ENCODE measurements around the gene CHRNA1.

Gene CHRNA1

GRCh38 chr2:174760845-174761473, 3.3 kb downstream of the CHRNA1 start:
- DNase-seq (ENCODE audit: low read depth) = no peak

GRCh38 chr2:174759381-174760065, 4.7 kb downstream of the CHRNA1 start:
- no peak for DNase-seq (ENCODE audit: low read depth)

- DNase-seq (ENCODE audit: low read depth) = no peak
Observed at GRCh38 chr2:174756743-174757142, 7.5 kb downstream of the CHRNA1 start.

GRCh38 chr2:174753038-174753633, 11.1 kb downstream of the CHRNA1 start:
- peak; percentile 13 for DNase-seq (ENCODE audit: low read depth)

GRCh38 chr2:174752403-174753037, 11.8 kb downstream of the CHRNA1 start:
- no peak for DNase-seq (ENCODE audit: low read depth)

- peak; percentile 18 for DNase-seq (ENCODE audit: low read depth)
Observed at GRCh38 chr2:174750923-174751441, 13.3 kb downstream of the CHRNA1 start.

GRCh38 chr2:174749793-174750192, 14.5 kb downstream of the CHRNA1 start:
- DNase-seq (ENCODE audit: low read depth) = no peak

GRCh38 chr2:174748948-174749347, 15.3 kb downstream of the CHRNA1 start:
- peak; percentile 40 for DNase-seq (ENCODE audit: low read depth)

GRCh38 chr2:174745142-174745541, 19.1 kb downstream of the CHRNA1 start:
- no peak for DNase-seq (ENCODE audit: low read depth)

- DNase-seq (ENCODE audit: low read depth) = no peak
Observed at GRCh38 chr2:174744111-174744510, 20.2 kb downstream of the CHRNA1 start.

- no peak for DNase-seq (ENCODE audit: low read depth)
Observed at GRCh38 chr2:174740721-174741120, 23.6 kb downstream of the CHRNA1 start.

- DNase-seq (ENCODE audit: low read depth) = no peak
Observed at GRCh38 chr2:174738841-174739240, 25.4 kb downstream of the CHRNA1 start.

- no peak for DNase-seq (ENCODE audit: low read depth)
Observed at GRCh38 chr2:174731546-174731945, 32.7 kb downstream of the CHRNA1 start.

- DNase-seq (ENCODE audit: low read depth) = no peak
Observed at GRCh38 chr2:174730698-174731018, 33.6 kb downstream of the CHRNA1 start.

GRCh38 chr2:174729797-174730697, 34.2 kb downstream of the CHRNA1 start:
- DNase-seq (ENCODE audit: low read depth) = no peak

- DNase-seq (ENCODE audit: low read depth) = no peak
Observed at GRCh38 chr2:174728096-174728495, 36.2 kb downstream of the CHRNA1 start.

- no peak for DNase-seq (ENCODE audit: low read depth)
Observed at GRCh38 chr2:174726212-174726611, 38.1 kb downstream of the CHRNA1 start.

- no peak for DNase-seq (ENCODE audit: low read depth)
Observed at GRCh38 chr2:174722942-174723592, 41.2 kb downstream of the CHRNA1 start.

- DNase-seq (ENCODE audit: low read depth) = no peak
Observed at GRCh38 chr2:174719016-174719415, 45.3 kb downstream of the CHRNA1 start.

- no peak for DNase-seq (ENCODE audit: low read depth)
Observed at GRCh38 chr2:174718591-174718990, 45.7 kb downstream of the CHRNA1 start.

- DNase-seq (ENCODE audit: low read depth) = no peak
Observed at GRCh38 chr2:174717916-174718315, 46.4 kb downstream of the CHRNA1 start.

All from stimulated activated CD8-positive, alpha-beta memory T cell treated with anti-CD3 and anti-CD28 coated beads, Interleukin-12 subunit alpha, Interleukin-12 subunit beta, amount 100 ng/mL, for 4 hours (primary cell).